Spleen (tissue), 11 donors: ENCODE results near the gene PCNX2. TPM values are rescaled to one million over a fixed set of nuclear protein-coding genes. Genes with fewer than 3 reads are reported as not detected.

Source experiments
- DNase-seq: peaks from one replicate; pipeline ENCODE4 v3.0.0-alpha.2; 2020
- H3K27ac ChIP-seq, 8 donors: fragments of 200-600 bp; sonication (generic) in 7 of 8; 1 replicate in 4 of 8; 2 replicates in 4 of 8; pipeline versions ENCODE4 v1.5.0 to v1.8.0; 2016 to 2021; ENCODE audit warnings: inconsistent platforms in 4 of 8, mild to moderate bottlenecking in 4 of 8, moderate library complexity in 1 of 8
- H3K27me3 ChIP-seq, 7 donors: fragments of 200-600 bp; sonication (generic) in 6 of 7; replicated peaks in 1 of 7; 1 replicate in 4 of 7; 2 replicates in 3 of 7; pipeline versions ENCODE4 v1.5.0 to v1.8.0; 2016 to 2021; ENCODE audit warnings: inconsistent platforms in 3 of 7, mild to moderate bottlenecking in 1 of 7
- H3K36me3 ChIP-seq, 6 donors: fragments of 200-600 bp; sonication (generic) in 5 of 6; 1 replicate in 4 of 6; 2 replicates in 2 of 6; pipeline versions ENCODE4 v1.5.0 to v1.8.0; 2016 to 2021; ENCODE audit warnings: inconsistent platforms in 2 of 6
- H3K4me1 ChIP-seq, 6 donors: fragments of 200-600 bp; sonication (generic) in 5 of 6; 1 replicate in 3 of 6; 2 replicates in 3 of 6; pipeline versions ENCODE4 v1.5.0 to v1.8.0; 2016 to 2021; ENCODE audit warnings: inconsistent platforms in 3 of 6
- H3K4me3 ChIP-seq, 8 donors: fragments of 200-600 bp; sonication (generic) in 7 of 8; 1 replicate in 4 of 8; 2 replicates in 4 of 8; pipeline versions ENCODE4 v1.5.0 to v1.8.0; 2016 to 2021; ENCODE audit warnings: inconsistent platforms in 4 of 8, mild to moderate bottlenecking in 4 of 8, moderate library complexity in 2 of 8
- H3K9me3 ChIP-seq, 8 donors: fragments of 200-600 bp; sonication (generic) in 7 of 8; 1 replicate in 4 of 8; 2 replicates in 4 of 8; pipeline versions ENCODE4 v1.5.0 to v1.8.0; 2016 to 2021; ENCODE audit warnings: inconsistent platforms in 4 of 8
- CTCF ChIP-seq, 11 experiments: fragments of 200-600 bp in 7 of 11; fragments of 450-650 bp in 4 of 11; sonication (generic) in 4 of 11; IDR thresholded peaks in 8 of 11; conservative IDR thresholded peaks in 3 of 11; 1 replicate in 7 of 11; 2 replicates in 4 of 11; pipeline versions ENCODE4 v1.4.0 to v1.8.0; 2016 to 2021; ENCODE audit warnings: antibody characterized with exemption in 11 of 11, inconsistent platforms in 4 of 11, mild to moderate bottlenecking in 1 of 11
- POLR2A ChIP-seq, 3 donors: fragments of 450-650 bp; IDR thresholded peaks; one replicate each; pipeline ENCODE4 v1.5.1; 2017; ENCODE audit warnings: antibody characterized with exemption in 3 of 3, mild to moderate bottlenecking in 1 of 3
- POLR2AphosphoS5 ChIP-seq, 3 donors: sonication (generic); formaldehyde crosslinking; IDR thresholded peaks; one replicate each; pipeline ENCODE4 v1.5.1; 2017; ENCODE audit warnings: antibody characterized with exemption in 3 of 3
- WGBS, 5 donors: extraction: QIAGEN DNeasy Blood & Tissue Kit in 3 of 5; methylation state at CpG; one replicate each; pipeline versions ENCODE4 v1.1.5 to v1.1.7; 2013 to 2018; 5-methylcytosine and 5-hydroxymethylcytosine counted together
- intact Hi-C: fragments of 100-400 bp; cut with DNase I; formaldehyde crosslinking; loops from one replicate; pipeline ENCODE4 v1.15.0; 2023; ENCODE audit warnings: low total_unique reads
- polyA plus RNA-seq, 3 donors: library from polyadenylated mRNA; stranded (reverse); fragments of 200-250 nt; gene quantifications; one replicate each; pipeline ENCODE4 v1.2.1, GENCODE V29; 2013
- total RNA-seq, 7 donors: library from RNA; depleted of rRNA in 3 of 7; stranded (reverse); fragments of >200 nt in 3 of 7; fragmentation: NEBNext Ultra II Directional in 4 of 7; extraction: Animal tissue kit (Norgen Biotek cat#: 25700) in 4 of 7; gene quantifications; one replicate each; pipeline versions ENCODE4 v1.1.0 to v1.2.1, GENCODE V29; 2016 to 2021
- donor health status: healthy with polysubstance abuse.
- donor health status: DM: no; HTN: no; CAD: no; lungs with moderate emphysema.
- donor health status: DM: no; HTN: no; CAD: no.
- donor health status: Bipolar disorder and iron deficiency.
- donor health status: healthy.
- donor health status: DM: no; HTN: no; CAD: no.
- donor health status: DM: yes; HTN: yes; CAD: no.

The PCNX2 gene
- total and polyA plus RNA-seq, 10 donors, result 4.0 to 26.5 (median 15.4) TPM

DNA sequence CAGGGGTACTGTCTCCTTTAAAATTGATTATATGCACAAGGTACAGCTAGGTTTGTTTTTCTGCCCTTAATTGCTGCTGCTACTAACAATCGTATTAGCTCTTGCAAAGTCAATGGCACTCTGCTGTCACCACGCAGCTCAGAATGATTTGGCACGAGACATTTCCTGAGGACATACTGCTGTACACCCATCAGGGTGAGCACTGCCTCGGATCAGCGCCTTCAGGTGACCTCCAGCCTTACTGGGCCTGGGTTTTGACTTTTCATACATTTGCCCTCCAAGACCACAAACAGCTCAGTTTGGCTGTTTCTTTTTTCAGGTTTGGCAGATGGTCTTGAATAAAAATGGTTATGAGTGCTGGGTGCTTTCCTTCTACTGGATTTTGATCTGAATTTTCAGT, 234.3 kb downstream of the PCNX2 start:
- WGBS, 5 donors, result 67 to 78% (median 75%) methylated on average over 5 of the region's 5 CpGs
- no peaks in the 10 kb centered on the region for H3K4me1 ChIP-seq

DNA sequence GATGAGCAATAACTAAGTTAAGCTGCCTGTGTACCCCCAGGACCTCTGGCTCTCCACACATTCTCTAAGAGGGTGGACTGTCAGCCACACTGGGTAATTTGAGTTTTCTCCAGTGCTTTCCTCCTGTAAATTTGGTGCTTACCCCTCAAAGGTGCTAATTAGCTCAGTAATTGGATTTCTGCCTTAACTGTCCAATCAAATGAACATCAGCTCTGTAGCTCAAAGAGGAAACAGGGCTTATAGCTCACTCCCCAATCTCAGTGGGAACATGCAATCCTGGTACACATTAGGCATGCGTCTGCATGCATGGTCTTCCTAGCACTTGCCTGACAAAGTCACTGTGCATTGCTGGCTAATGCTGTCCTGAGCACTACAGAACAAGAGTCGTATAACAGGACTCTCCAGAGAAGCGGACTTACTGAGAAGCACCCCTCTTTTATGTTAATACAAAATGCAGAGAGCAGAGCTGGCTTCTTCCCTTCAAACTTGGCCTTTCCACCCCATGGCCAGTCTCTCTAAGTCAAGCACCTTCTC, 235.0 kb downstream of the PCNX2 start:
- no peak for DNase-seq
- WGBS, 5 donors, result 92 to 98% (median 94%) methylated on average over 3 of the region's 3 CpGs
- no peaks in the 10 kb centered on the region for H3K36me3 ChIP-seq
- H3K27me3 ChIP-seq, result no peaks in the 10 kb centered on the region
- no peak for TF ChIP-seq CTCF (IDR thresholded peaks at IDR 0.05 in 8 of 11, conservative IDR thresholded peaks at IDR 0.05 in 3 of 11)
- no peak for TF ChIP-seq POLR2A (IDR thresholded peaks at IDR 0.05)
- no peak for TF ChIP-seq POLR2AphosphoS5 (IDR thresholded peaks at IDR 0.05)
- no peak overlapping the region for H3K27ac ChIP-seq
- intact Hi-C loops, result no loop called here
- H3K4me3 ChIP-seq, result no peak overlapping the region
- no peaks in the 10 kb centered on the region for H3K4me1 ChIP-seq
- H3K9me3 ChIP-seq, result peaks cover 0 to 4% (median under 1%) of the 10 kb centered on the region in 8 donors

More for the DNA sequence above, 234.3 kb downstream of the PCNX2 start:
- TF ChIP-seq CTCF (IDR thresholded peaks at IDR 0.05 in 8 of 11, conservative IDR thresholded peaks at IDR 0.05 in 3 of 11) (no peak), POLR2A (IDR thresholded peaks at IDR 0.05) (no peak), POLR2AphosphoS5 (IDR thresholded peaks at IDR 0.05) (no peak)
- peaks cover 0 to 2% (median 0%) of the 10 kb centered on the region in 6 donors for H3K36me3 ChIP-seq
- intact Hi-C loops, result no loop called here
- no peaks in the 10 kb centered on the region for H3K27me3 ChIP-seq
- H3K4me3 ChIP-seq, result no peak overlapping the region
- DNase-seq, result no peak
- H3K9me3 ChIP-seq, result peaks cover 0 to 12% (median 8%) of the 10 kb centered on the region in 8 donors
- no peak overlapping the region for H3K27ac ChIP-seq

DNA sequence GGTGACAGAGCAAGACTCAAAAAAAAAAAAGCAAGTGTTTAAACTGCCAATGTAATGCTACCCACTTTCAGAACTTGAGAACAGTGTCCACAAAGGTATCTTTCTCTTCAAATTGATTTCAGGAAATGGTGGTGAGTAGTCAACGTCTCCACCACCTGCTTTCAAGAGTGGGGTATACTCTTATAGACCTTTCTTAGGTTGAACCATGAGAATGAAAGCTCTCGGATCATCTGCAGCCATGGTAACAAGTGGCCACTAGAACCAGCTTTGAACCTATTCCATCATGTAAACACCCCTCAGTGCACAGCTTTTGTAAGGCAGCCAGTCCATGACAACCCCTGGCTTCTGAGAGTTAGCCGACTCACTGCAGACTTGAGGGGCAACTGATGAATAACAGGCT, 237.7 kb downstream of the PCNX2 start:
- H3K9me3 ChIP-seq, result no peaks in the 10 kb centered on the region
- H3K36me3 ChIP-seq, result peaks cover 0 to 15% (median 0%) of the 10 kb centered on the region in 6 donors
- no peak for DNase-seq
- no peak overlapping the region for H3K4me3 ChIP-seq
- no peak overlapping the region for H3K27ac ChIP-seq
- intact Hi-C loops, result no loop called here
- H3K4me1 ChIP-seq, result no peaks in the 10 kb centered on the region
- WGBS, 5 donors, result 87 to 93% (median 92%) methylated on average over 3 of the region's 3 CpGs
- TF ChIP-seq CTCF (IDR thresholded peaks at IDR 0.05 in 8 of 11, conservative IDR thresholded peaks at IDR 0.05 in 3 of 11) (no peak), POLR2A (IDR thresholded peaks at IDR 0.05) (no peak), POLR2AphosphoS5 (IDR thresholded peaks at IDR 0.05) (no peak)
- no peaks in the 10 kb centered on the region for H3K27me3 ChIP-seq

GRCh38 chr1:233055879-233056641, 239.5 kb downstream of the PCNX2 start:
- Histone ChIP-seq H3K4me3 (no peak overlapping the region), H3K27ac (no peak overlapping the region), H3K36me3 (peaks cover 0 to 31% (median 0%) of the 10 kb centered on the region in 6 donors), H3K4me1 (no peaks in the 10 kb centered on the region), H3K27me3 (no peaks in the 10 kb centered on the region), H3K9me3 (peaks cover 0 to 8% (median 3%) of the 10 kb centered on the region in 8 donors)
- TF ChIP-seq POLR2AphosphoS5 (IDR thresholded peaks at IDR 0.05), result no peak
- no peak for TF ChIP-seq CTCF (IDR thresholded peaks at IDR 0.05 in 8 of 11, conservative IDR thresholded peaks at IDR 0.05 in 3 of 11)
- no peak for TF ChIP-seq POLR2A (IDR thresholded peaks at IDR 0.05)
- 88 to 93% (median 91%) methylated on average over 5 of the region's 5 CpGs for whole genome bisulfite sequencing, 5 donors
- DNase-seq, result no peak
- intact Hi-C loops, result no loop called here
